ENCODE results near the gene SCRG1. TPM values are rescaled to one million over a fixed set of nuclear protein-coding genes. Genes with fewer than 3 reads are reported as not detected.

The SCRG1 gene
- total and polyA plus RNA-seq, 2 donors (not counting 3 experiments of a cell fraction or from before 2014, with no cell fraction given) = not detected

DNA sequence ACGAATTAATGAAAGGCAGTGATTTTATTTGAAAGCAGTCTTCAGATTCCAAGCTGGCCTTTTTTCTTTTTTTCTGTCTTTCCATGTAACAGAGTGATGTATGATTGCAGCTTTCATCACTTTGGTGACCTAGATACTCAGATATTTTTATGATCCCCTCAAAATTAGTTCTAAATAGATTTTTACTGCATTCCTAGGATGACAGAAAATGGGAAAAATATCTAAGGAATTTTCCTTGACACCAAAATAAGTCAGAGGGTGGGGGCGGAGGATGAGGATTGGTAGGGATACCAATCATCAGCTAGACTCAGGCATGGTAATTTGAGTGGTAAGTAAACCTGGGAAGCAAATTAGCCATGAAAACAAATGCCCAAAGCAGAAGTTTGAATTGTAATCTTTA lies 52.8 kb downstream of the SCRG1 start:
- Histone ChIP-seq H3K9ac (replicated peaks; ENCODE audit: extremely low read depth, insufficient read depth, low read length) (no peak overlapping the region), H3K4me3 (replicated peaks in 1 of 3; ENCODE audit: insufficient read depth in 1 of 3, low read depth in 1 of 3, low read length in 3 of 3) (no peak overlapping the region), H3K36me3 (ENCODE audit: control insufficient read depth in 2 of 2, extremely low read depth in 1 of 2, insufficient read depth in 2 of 2, low read length in 2 of 2) (no peaks in the 10 kb centered on the region), H3K4me2 (ENCODE audit: insufficient read depth, low read length) (no peak overlapping the region), H4K20me1 (replicated peaks; ENCODE audit: control insufficient read depth, extremely low read depth, insufficient read depth, low read length) (no peaks in the 10 kb centered on the region), H3K79me2 (ENCODE audit: control insufficient read depth, insufficient read depth, low read length) (no peaks in the 10 kb centered on the region), H3K4me1 (ENCODE audit: control insufficient read depth, extremely low read depth, insufficient read depth, low read length) (peaks cover 2% of the 10 kb centered on the region), H3K9me1 (replicated peaks; ENCODE audit: control insufficient read depth, extremely low read depth, insufficient read depth, low read length) (no peaks in the 10 kb centered on the region), H3K27me3 (ENCODE audit: control insufficient read depth in 2 of 2, insufficient read depth in 2 of 2, low read length in 2 of 2) (no peaks in the 10 kb centered on the region), H2AFZ (ENCODE audit: low read depth, low read length) (no peak overlapping the region), H3K9me3 (replicated peaks; ENCODE audit: control insufficient read depth, insufficient read depth, low read length) (no peaks in the 10 kb centered on the region), H3K27ac (ENCODE audit: insufficient read depth, low read depth, low read length) (no peak overlapping the region)
- intact Hi-C loops (cut with micrococcal nuclease) = no loop called here
- no TSS peak for BruUV-seq (replicated peaks)
- DNase-seq (ENCODE audit: low read depth, low spot score) (no peak), FAIRE-seq (no peak)
- CTCF ChIA-PET = interaction anchor here (0.9 to 2.5 kb wide), 4 partner anchors 10 to 27 kb away, joined by 3 to 7 read pairs (median 4); no protein-coding TSS in a partner anchor
- TF ChIP-seq MYC (IDR thresholded peaks at IDR 0.05; ENCODE audit: low read depth, low read length) (no peak), POLR2A (IDR thresholded peaks at IDR 0.05; ENCODE audit: low read depth, low read length) (no peak), JUN (IDR thresholded peaks at IDR 0.05; ENCODE audit: borderline replicate concordance, insufficient read depth, insufficient read length, low read depth) (no peak), FOS (IDR thresholded peaks at IDR 0.05; ENCODE audit: borderline replicate concordance, insufficient read depth, low read length) (no peak), GATA2 (IDR thresholded peaks at IDR 0.05; ENCODE audit: insufficient read depth, insufficient read length, low read depth, low read length) (no peak), POLR2AphosphoS5 (IDR thresholded peaks at IDR 0.05; ENCODE audit: insufficient read depth, low read depth, low read length) (no peak), EZH2 (IDR thresholded peaks at IDR 0.05; ENCODE audit: borderline replicate concordance, low read depth, low read length, severe bottlenecking) (no peak)
- TF ChIP-seq, protein P1, sequence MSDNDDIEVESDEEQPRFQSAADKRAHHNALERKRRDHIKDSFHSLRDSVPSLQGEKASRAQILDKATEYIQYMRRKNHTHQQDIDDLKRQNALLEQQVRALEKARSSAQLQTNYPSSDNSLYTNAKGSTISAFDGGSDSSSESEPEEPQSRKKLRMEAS (IDR thresholded peaks at IDR 0.05; ENCODE audit: insufficient read depth, insufficient read length) = no peak
- TF ChIP-seq, protein P2, sequence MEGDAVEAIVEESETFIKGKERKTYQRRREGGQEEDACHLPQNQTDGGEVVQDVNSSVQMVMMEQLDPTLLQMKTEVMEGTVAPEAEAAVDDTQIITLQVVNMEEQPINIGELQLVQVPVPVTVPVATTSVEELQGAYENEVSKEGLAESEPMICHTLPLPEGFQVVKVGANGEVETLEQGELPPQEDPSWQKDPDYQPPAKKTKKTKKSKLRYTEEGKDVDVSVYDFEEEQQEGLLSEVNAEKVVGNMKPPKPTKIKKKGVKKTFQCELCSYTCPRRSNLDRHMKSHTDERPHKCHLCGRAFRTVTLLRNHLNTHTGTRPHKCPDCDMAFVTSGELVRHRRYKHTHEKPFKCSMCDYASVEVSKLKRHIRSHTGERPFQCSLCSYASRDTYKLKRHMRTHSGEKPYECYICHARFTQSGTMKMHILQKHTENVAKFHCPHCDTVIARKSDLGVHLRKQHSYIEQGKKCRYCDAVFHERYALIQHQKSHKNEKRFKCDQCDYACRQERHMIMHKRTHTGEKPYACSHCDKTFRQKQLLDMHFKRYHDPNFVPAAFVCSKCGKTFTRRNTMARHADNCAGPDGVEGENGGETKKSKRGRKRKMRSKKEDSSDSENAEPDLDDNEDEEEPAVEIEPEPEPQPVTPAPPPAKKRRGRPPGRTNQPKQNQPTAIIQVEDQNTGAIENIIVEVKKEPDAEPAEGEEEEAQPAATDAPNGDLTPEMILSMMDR (IDR thresholded peaks at IDR 0.05; ENCODE audit: extremely low read depth in 1 of 2, insufficient read depth in 1 of 2, low read depth in 1 of 2, low read length in 2 of 2) = no peak
- dilution Hi-C loops (cut with MboI; ENCODE audit: extremely low pct_ligation_motif_present, low sequenced_read_pairs) = no loop called here
- POLR2A ChIA-PET = no interaction called here

Data from endothelial cell of umbilical vein (primary cell).